Endometrium (tissue), 2 donors: ENCODE results near the gene NGF.
"Not testable (repeated sequence)": the region's sequence is repeated elsewhere in the genome, so short reads cannot be mapped to it uniquely, and the experiment has no call there.

Source experiments
- FAIRE-seq: peaks from 2 replicates; lab custom pipeline; 2012; peaks lifted over from hg19 to GRCh38; lab: Jason Lieb, UNC
- donor health status: control.
- donor health status: control.

The NGF gene

DNA sequence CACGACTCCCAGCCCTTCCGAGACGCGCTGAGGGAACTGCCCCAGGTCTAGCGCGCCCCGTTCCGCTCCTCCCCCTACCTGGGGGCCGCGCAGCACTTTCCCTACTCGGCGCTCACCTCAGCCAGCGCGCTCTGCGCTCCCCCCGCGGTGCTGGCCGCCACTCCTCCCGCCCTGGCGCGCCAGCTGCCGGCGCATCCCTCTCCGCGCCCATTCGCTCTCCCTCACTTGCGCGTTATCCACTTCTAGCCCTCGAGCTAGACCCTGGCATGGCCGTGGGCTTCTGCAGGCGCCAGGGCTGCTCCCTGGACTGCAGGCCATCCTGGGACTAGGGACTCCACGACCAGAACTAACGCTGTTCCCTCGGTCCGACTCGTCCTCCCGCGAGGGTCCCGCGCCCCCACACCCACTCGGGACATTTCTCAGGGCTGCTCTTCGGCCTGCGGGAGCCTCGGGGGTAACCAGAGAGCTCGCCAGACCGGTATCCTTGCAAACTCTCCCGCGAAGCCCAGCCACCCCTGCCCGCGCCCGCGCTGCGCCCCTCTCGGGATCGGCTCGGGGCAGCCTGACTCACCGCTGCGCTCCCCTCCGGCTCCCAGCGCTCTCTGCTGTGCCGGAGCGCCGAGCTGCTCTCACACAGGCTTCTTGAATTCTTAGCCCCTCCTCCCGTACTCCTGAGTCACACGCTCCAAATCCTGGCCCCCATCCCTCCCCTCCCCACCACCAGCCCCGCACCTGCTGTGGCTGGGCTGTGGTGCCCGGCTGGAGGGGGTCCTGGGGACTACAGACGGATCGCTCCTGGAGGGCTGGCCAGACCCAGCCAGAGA, at the start of gene NGF:
TSS of gene NGF (minus strand) at position 617 of the 824 bp plus-strand sequence. CDS start 51,454 bp downstream, outside the sequence.
- FAIRE-seq: no peak

DNA sequence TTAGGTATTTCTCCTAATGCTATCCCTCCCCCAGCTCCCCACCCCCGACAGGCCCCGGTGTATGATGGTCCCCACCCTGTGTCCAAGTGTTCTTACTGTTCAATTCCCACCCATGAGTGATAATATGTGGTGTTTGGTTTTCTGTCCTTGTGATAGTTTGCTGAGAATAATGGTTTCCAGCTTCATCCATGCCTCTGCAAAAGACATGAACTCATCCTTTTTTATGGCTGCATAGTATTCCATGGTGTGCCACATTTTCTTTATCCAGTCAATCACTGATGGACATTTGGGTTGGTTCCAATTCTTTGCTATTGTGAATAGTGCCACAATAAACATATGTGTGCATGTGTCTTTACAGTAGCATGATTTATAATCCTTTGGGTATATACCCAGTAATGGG, 45.4 kb upstream of the NGF start:
- not testable (repeated sequence) for FAIRE-seq

DNA sequence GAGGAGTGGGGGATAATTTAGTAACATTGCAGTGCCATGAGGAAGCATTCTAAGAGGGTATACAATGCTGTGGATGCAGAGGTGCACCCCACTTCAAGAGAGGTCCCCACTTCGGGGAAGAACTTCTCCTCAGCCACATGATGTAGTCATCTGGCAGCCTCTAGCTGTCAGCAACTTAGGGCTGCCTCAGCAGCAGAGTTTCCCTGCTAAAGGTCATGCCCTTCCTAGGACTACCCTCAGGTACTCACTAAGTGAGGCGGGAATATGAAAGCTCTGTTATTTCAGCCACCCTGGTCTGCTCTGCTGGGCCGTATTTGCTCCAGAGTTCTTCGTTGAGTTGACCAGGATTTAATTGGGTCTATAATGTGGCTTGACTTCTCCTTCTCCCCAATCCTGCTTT, 41.9 kb upstream of the NGF start:
- FAIRE-seq: no peak

DNA sequence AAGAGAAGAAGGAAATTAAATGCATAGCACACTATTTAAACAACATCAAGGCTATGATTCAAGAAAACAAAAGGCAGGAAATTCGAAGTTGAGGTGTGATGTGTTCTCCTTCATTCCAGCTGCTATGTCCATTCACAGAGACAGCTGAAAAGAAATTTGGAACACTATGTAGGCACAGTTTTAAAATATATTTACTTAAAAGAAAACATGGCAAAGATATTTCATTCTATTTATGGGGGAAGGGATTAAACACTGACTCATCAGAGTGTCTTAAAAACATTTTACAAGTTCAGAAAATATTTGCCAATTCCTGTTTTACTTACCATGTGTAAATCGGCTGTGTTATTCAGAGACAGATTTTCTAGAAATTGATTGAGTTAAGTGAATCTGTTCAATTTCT, 39.4 kb upstream of the NGF start:
- FAIRE-seq: no peak

DNA sequence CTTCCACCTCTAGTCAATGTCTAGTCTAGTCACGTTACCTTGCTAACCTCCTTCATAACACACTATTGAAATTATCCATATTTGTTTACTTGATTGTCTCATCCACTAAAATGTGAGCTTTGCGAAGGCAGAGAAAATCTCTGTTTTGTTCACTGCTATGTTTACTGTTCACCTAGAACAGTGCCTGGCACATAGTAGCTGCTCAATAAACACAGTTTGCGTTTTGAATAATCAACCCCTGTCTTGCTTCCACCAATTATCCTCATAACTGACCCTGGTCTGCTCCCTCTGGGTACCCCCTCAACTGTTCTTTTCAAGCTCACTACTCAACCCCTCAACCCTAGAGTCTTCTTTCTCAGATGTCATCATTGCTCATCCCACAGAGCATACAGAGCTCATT, 36.5 kb upstream of the NGF start:
- FAIRE-seq: no peak

DNA sequence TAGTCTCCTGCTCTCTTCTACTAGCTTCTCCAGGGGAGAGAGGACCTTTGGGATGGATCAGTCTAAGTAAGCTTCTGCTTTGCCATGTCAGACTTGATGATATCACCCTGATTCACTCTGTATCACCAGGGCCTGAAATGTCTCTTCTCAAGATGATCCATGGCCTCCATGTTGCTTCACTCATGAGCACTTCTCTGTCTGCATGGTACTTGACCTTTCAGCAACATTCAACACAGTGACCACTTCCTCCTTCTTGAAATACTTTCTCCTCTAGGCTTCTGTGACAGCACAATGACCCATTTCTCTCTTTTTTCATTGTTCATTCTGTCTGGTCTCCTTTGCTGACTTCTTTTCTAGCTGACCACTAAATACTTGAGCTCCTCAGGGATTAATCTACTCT, 35.3 kb upstream of the NGF start:
- no peak for FAIRE-seq

DNA sequence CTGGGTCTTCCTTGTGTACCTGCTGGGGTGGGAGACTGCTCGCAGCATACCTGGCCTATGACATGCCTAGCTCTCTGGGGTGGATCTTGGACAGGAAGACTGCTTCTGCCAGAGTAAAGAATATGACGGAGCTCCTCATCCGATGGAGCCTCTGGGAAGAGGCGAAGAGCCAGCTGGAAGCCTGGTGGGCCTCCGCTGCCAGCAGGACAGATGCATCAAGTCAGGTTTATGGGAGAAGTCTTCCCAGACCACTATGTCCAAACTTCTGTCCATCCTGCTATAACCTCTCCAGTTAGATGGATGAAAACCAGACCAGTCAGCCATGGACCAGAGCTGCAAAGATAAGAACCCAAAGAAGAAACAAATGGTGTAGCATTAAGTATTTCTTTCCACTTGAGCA, 27.7 kb upstream of the NGF start:
- FAIRE-seq: no peak

DNA sequence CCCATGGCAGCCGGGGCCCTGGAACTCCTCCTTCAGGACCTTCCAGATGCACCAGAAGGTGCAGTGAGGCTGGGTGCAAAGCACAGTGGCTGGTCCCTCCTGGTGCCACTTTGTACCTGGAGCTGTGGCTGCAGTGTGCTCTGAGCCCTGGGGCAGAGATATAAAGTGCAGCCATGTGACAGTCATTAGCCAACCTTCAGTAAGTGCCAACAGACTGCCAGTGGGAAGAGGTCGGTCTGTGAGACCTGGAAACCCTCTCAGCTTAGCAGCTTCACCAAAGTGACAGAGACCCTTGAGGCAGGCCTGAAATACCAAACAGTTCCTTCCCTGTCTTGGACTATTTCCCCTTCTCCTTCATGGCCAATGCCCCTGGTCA, 26.7 kb upstream of the NGF start:
- no peak for FAIRE-seq

DNA sequence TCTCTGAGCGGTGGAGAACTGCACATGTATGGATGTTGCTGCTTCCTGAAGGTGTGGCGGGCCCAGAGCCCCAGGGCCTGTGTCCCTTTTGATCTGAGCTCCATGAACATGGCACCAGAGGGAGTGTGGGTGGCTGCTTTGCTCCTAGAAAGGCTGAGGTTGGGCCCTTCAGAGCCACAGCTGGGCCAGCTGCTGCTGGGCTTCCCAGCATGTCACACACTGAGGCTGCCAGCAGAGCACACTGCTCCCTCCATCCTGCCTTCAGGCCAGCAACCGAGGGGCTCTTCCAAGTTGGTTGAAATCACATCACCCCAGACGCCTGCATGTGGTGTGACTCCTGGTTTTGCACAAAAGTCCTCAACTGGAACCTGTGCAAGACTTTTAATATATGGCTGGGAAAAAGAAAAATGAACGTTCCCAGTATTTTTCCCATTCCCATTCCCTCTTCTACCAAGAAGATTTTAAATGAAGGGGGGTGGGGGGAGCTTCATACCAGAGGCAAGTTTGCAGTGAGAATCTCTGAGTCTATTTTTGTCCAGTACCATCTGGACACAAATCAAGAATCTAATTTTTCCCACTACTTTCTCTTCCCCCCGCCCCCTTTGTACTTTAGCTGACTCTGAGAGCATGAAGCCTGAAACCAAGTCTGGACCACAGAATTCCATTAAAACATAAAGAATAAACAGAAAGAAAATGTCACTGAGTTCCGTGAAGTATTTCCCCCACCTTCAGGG, 26.2 kb upstream of the NGF start:
- no peak for FAIRE-seq

DNA sequence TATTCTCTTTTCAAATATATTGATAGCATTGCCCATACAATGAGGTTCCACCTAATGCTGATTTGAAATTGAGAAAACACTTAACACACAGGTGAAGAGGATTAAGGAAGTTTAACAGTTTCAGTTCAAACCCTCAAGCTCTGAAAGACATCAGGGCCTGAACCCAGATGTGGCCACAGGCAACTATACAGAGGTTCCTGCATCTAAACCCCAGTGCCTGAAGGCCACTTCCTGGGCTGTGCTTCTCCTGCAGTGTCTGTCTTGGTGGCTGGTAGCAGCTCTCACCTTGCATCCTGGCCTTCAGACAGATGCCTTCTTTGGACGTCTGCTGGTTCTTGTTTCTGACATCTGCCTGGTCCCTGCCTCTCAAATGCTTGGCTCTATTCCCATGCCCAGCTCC, 25.1 kb upstream of the NGF start:
- FAIRE-seq: no peak

DNA sequence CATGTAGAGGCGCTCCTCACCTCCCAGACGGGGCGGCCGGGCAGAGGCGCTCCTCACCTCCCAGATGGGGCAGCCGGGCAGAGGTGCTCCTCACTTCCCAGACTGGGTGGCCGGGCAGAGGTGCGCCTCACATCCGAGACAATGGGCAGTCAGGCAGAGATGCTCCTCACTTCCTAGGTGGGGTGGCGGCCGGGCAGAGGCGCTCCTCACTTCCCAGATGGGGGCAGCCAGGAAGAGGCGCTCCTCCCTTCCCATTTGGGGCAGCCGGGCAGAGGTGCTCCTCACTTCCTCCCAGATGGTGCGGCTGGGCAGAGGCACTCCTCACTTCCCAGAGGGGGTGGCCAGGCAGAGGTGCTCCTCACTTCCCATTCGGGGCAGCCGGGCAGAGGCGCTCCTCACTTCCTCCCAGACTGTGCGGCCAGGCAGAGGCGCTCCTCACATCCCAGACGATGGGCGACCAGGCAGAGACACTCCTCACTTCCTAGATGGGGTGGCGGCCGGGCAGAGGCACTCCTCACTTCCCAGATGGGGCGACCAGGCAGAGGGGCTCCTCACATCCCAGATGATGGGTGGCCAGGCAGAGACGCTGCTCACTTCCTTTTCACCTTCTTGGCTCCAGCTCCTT, 22.6 kb upstream of the NGF start:
- FAIRE-seq: not testable (repeated sequence)

DNA sequence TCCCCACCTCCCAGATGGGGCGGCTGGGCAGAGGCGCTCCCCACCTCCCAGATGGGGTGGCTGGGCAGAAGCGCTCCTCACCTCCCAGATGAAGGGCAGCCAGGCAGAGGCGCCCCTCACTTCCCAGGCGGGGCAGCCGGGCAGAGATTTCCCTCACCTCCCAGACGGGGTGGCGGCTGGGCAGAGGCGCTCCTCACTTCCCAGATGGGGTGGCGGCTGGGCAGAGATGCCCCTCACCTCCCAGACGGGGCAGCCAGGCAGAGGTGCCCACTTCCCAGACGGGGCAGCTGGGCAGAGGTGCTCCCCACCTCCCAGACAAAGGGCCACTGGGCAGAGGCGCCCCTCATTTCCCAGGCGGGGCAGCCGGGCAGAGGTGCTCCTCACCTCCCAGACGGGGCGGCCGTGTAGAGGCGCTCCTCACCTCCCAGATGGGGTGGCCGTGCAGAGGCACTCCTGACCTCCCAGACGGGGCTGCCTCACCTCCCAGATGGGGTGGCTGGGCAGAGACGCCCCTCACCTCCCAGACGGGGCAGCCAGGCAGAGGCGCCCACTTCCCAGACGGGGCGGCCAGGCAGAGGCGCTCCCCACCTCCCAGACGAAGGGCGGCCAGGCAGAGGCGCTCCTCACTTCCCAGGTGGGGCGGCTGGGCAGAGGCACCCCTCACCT, 21.9 kb upstream of the NGF start:
- FAIRE-seq: not testable (repeated sequence)

DNA sequence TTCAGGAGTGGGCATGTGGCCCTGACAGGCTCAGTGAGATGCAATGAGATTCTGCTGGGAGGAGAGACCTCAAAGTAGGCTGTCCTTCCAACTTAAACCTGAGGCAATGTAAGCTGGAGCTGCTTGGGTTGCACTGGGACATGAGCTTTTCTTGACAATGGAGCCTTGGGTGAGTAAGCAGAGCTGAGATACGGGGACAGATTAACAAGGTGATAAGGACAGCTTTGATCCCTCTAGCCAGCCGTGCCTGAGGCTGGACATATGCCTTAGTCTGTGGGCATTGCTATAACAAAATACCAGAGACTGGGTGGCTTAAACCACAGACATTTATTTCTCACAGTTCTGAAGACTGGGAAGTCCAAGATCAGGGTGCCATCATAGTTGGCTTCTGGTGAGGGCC, 18.3 kb upstream of the NGF start:
- no peak for FAIRE-seq

DNA sequence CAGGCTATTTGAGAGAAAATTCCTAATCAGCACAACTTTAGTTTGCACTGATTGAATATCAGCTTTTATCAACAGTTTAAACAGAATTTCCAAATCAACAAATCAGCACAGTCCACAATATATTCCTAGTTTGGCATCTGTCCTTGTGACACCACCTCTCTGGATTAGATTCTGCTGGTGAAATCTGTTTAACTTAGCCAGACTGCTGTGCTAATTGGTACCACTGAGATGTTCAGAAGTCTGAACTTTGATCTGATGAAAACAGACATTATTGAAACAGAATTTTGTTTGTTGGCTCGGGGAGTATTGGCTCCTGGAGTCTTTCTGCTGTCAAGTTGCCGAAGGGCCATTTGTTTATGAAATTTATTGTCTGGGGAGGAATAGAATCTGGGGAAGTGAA, 17.0 kb upstream of the NGF start:
- FAIRE-seq: no peak

DNA sequence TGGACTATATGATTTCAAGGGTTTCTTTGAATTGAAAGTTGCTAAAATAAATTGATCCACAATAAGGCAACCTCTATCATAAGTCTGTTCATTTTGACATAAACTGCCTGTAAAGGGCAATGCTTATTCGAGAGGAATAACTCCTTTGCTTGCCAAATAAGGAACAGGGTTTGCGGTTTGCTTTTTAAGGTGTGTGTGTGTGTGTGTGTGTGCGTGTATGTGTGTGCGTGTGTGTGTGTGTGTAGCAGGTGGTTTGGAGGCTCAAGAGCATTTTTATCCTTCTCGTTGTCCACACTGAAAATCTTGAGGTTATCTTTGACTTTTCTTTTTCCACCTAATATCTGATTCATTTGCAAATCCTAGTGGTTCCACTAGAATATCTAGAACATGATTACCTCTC, 13.1 kb upstream of the NGF start:
- FAIRE-seq: no peak

DNA sequence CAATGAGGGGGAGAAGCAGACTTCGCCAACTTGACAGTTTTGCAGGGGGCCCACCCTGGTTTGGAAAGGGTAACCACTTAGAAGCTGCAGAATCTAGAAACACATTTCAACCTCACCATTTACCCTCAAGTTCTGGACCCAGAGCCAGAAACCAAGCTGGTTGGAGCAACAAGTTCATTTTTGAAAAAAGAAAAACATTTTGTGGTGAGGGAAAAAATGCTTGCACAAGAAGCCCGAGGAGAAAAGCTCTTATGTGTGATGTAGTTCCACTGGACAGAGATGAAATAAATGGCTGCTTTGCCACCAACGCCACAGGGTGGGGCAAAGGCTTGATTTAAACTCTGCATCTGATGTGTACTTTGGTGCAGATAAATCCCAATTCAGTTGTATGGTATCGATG, 10.6 kb upstream of the NGF start:
- FAIRE-seq: no peak

DNA sequence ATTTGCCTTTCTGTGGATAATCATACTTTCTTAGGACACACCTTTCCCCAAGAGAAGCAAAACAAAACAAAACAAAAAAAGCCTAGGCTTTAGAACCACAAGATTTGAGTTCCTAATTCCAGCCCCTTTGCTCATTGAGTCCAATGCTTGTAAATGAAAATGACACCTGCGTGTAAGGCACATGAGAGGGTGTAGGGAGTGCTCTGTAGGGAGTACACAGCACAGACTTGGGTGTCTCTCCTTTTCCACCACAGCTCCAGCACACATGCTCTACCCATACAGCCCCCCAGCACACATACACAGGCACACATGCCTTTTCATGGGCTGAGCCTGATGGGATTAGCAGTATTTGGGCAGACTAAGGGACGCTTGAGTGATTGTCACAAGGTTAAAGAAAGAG, 9.2 kb upstream of the NGF start:
- no peak for FAIRE-seq

DNA sequence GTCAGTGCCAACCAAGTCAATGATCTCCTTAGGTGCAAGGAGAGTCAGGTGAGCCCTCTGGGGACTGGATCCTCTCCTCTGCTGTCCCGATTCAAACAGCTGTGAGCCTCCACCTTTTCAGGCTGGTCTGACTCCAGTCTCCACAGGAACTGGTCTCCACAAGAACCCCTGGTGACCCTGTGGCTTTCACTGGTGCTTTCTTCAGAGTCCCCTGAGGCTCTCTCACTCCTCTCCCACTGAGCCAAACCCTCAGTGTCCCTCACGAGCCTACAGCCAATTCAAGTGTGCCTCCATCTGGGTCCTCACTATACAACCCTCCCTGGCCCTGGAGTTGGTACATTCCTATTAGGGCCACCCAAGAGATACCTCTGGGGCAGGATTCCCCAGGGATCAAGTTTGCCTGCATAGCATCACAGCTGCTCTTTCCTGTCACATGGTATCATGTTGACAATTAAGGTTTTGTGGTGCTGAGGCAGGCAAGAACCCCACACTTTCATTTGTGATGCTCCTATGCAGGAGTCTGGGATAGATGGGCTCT, 5.2 kb upstream of the NGF start:
- FAIRE-seq: no peak

DNA sequence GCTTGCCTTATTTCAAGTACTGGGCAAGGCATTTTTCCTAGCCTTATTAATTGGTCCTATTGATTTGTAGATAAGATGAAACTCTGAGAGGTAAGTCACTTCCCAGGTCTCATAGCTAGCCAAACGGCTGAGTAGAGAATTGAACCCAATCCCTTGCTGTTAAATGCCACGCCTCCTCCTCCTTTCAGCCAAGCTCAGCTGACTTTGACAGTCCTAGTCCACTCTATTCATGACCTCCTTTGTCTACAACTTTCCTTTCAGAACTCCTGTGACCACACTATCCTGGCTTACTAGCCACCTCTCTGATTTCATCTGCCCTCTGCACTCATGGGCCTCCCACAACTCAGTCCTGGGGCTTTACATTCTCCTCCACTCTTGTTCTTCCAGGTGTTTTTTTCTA, 3.9 kb upstream of the NGF start:
- FAIRE-seq: no peak

DNA sequence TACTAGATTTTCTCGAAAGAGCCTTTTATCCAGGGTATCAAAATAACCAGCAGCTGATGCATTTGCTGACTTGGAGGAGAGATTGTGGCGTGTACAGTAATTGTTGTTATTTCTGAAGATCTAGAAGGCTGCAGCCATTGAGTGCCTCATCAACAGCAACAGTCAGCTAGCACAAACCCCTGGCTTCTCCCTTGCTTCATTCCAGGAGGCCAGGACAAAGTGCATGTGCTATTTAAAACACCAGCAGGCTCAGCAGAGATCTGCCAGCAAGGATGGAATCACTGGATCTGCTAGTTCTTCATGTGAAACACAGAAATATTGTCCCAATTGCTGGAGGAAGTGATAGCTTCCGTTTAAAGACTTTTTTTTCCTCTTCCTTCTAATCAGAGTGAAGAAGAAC, 2.8 kb upstream of the NGF start:
- no peak for FAIRE-seq

DNA sequence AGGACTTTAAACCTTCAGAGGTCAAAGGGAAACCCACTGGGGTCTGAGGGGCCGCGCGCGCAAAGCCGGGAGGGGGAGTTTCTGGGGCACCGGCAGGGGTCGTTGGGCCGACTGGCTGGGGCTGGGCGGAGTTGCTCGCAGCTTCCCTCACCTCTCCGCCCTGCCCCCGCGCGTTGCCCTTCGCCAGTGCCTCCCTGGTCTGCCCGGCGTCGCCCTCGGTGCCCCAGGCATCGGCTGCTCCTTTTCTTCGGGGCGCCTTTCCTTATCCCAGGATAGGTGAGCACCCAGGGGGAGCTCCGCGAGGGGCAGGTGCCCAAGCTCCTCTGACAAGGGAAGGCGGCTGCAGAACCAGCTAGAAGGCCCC, 390 bp upstream of the NGF start:
- FAIRE-seq: no peak

DNA sequence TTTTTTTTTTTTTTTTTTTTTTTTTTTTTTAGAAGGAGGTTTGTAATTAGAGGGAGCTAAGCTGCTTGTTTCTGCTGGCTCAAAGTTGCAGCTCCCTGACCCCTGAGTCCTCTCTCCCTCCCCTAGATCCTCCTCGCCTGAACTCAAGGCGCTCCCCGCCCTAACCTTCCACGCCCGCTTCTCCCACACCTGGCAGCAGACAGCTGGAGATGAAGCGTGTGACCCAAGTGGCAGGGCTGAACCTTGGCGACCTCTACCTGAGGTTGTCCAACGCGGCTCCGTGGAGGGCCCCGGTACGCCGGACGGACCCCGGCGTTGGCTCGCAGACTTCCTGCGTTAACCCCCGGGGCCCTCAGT, 795 bp downstream of the NGF start:
- FAIRE-seq: no peak

DNA sequence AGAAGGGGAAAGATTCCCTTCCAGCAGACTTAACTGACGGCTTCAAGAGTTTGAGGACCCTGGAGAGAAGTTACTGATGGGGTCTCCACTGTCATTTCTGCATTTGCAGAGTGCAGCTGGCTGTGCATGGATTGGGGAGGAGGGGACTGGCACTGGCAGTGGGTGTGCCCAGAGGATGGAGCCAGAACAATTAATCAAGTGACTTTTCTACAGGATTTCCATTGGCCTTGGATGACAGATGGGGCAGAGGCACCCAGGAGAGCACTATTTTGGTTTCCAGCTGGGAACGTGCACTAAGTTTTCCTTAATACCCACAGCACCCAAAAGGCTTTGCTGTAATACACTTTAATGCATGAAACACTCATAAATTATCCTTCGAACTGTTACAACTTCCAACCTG, 1.3 kb downstream of the NGF start:
- FAIRE-seq: no peak
